Fibroblast of skin of left quadriceps (primary cell): ENCODE results near the gene KRCC1.

Source experiments
- DNase-seq, 2 experiments: peaks; one replicate each; pipeline ENCODE4 v3.0.0-alpha.2; 2013; ENCODE audit warnings: low read depth in 2 of 2

KRCC1 gene

DNA sequence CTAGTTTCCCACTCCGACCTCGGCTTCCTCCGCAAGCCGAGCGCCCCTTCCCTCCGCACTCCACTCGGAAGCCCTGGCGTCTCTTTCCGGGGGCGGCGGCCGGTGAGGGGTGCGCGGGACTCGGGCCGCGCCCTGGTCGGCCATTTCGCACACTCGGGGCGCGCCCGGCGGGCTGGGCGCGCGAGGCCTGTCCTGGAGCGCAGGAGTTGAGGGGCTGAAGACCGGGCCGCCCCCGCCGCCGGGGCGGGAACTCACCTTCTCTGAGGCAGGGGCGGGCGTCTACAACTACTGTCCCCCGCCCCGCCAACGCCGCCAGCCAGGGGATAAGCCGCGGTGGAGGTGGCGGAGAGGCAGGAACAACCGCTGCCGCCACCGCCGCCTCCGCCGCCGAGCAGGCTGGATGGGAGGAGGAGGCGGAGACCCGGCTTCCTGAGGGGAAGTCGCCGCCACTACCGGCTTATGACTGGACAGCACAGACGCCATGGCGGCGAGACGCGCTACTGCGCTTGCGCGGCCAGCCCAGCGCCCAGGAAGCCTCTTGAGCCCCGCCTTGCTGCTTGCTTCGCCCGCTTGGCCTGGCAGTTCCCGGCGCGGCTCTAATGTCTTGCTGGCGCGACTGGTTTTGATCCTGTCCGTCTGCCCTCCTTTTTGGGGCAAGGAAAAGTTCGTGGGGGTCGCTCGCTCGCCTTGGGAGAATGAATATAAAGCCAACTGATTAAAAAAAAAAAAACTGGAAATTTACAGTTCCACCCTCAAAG is at the start of gene KRCC1:
Gene KRCC1 (minus strand): TSS at position 413 of the 758 bp plus-strand sequence. CDS start 27,220 bp downstream, outside the sequence.
- DNase-seq = peak; percentile 88 to 89

DNA sequence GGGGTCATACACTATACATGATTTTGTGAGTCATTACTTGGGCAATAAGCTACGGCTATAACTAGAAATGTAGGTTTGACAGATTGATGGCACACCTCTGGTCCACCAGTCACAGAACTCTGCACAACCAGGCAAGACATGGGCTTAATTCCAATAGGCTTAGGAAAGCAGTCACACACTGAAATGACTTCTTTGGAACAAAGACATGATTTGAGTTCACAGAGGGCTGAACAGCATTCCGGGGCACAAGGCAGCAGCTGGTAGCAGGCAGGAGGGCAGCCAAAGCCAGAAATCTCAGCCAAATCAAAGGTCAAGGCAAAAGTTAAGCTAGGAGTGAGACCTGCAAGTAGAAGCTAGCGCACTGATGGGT is 44.9 kb upstream of the KRCC1 start:
- DNase-seq = no peak

DNA sequence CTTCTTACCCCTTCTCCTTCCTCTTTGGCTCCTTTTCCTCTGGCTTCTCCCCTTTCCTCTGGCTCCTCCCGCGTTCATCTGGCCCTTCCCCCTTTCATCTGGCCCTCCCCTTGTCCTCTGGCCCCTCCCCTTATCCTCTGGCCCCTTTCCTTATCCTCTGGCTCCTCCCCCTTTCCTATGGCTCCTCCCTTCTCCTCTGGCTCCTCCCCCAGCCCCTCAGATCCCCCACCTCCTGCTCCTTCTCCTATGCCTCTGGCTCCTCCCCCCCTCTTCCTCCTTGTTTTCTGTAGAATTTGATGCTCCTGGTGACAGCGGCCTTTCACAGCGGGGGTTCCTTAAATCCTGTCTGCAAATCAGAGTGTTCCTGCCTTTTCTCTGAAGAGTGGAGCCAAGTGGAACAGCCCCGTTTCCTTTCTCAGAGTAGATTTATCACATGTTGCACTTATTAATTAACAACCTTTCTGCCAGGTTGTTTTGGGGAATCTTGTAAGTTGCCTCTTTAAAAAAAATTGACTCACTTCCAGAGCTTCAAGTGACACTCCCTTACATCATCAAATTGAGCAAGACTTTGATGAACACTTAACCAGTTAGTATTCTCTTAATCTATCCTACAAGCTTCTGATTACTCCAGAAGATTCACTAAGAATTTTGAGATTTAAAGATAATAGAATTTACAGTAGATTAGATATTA is 44.4 kb upstream of the KRCC1 start:
- DNase-seq = peak in 1 of 2 experiments; percentile 6

DNA sequence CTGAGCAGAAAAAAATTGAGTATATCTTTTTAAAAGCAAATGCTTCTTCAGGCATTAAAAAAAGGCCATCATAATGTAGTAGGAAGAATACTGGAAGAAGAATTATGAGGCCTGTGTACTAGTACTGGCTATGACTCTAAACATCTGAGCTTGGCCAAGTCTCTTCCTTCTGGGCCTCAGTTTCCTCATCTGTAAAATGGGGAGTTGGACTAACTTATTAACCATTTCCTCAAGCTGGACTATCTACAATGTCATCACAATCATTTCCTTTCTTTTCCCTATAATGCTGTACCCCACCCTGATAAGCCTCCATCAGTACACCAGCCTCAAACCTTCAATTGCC is 42.9 kb upstream of the KRCC1 start:
- no peak for DNase-seq

DNA sequence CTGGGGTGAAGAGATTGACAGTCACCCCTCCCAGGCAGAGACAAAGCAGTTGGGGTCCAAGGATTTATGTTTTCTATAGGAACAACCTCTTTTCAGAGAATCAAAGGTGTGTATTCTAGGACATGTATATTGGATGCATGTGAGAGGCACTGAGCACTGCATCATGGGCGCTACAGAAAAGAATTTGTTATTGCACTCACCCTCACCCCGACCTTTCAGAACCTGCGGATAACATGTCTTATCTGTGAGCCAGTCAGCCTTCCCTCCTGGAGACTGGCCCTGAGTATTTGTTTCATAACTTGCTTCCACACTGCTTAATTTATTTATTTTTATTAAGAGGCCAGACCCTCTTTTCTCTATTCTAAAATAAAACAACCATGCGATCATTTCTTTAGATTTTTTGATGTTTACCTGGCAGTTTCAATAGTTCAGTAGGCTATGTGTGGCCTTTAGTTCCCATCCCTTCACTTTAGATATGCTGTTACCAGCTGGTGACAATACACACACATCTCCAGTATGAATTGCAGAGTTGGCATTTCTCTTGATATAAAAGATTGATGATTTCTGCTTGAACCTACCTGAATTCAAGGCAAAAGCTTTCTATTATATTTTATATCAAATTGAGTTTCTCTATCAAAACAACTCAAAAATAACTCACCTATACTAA is 42.4 kb upstream of the KRCC1 start:
- DNase-seq = no peak

GRCh38 chr2:88097192-88097591 is 41.6 kb upstream of the KRCC1 start:
- no peak for DNase-seq

- no peak for DNase-seq
Observed at GRCh38 chr2:88096708-88097107, 41.1 kb upstream of the KRCC1 start.

DNA sequence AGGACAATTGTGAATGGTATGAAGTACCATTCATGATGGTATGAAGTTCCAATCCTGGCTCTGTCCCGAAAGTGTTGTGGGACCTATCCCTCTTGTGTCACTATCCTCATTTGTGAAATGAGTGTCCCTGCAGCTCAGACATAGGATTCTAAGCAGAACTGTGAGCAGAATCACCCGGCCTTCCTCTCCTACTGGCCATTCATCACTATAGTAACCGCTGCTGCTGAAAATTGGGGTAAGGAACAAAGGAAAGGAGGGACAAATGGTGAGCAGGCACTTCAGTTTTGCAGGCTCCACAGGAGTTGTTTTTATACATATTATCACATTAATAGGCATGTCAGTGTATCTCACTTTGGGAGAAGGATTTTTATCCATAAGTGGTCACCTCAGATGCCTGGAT is 39.4 kb upstream of the KRCC1 start:
- DNase-seq = no peak

- DNase-seq = no peak
Observed at GRCh38 chr2:88092773-88093172, 37.2 kb upstream of the KRCC1 start.

- DNase-seq = no peak
Observed at GRCh38 chr2:88091943-88092342, 36.4 kb upstream of the KRCC1 start.

GRCh38 chr2:88090446-88091283 is 35.1 kb upstream of the KRCC1 start:
- no peak for DNase-seq

- no peak for DNase-seq
Observed at GRCh38 chr2:88088999-88089398, 33.4 kb upstream of the KRCC1 start.

GRCh38 chr2:88087763-88088162 is 32.2 kb upstream of the KRCC1 start:
- no peak for DNase-seq

DNA sequence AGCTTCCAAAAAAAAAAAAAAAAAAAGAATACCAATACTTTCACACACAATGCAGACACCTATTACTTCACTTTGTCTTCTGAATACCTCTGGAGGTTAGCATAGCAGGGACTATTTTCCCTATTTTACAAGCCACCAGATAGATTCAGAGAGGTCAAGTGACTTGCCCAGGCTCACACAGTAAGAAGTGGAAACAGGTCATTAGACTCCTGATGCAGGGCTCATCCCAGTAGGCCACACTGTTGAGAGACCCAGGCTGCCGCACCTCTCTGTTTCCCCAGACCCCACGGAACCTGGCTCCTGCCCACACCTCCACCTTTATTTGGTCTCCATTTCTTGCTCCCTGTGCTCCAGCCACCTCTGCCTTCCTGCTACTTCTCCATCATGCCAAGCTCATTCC is 31.5 kb upstream of the KRCC1 start:
- no peak for DNase-seq

DNA sequence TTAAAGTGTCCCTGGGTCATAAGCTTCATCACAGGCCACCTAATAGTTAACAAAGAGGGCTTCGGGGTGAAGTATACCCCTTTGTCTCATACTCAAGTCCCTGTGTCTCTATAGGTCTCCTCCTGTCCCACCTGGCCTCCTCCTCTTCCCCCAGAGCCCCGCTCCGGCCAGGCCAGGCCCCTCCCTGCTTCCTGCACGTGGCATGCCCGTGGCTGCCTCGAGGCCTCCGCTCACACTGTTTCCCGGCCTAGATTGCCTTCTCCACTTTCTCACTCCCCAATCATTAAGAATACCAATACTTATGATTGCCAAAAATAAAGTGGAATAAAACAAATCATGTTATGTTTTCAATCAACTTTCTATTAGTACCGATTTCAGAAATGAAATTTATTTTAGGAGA is 30.8 kb upstream of the KRCC1 start:
- DNase-seq = no peak

DNA sequence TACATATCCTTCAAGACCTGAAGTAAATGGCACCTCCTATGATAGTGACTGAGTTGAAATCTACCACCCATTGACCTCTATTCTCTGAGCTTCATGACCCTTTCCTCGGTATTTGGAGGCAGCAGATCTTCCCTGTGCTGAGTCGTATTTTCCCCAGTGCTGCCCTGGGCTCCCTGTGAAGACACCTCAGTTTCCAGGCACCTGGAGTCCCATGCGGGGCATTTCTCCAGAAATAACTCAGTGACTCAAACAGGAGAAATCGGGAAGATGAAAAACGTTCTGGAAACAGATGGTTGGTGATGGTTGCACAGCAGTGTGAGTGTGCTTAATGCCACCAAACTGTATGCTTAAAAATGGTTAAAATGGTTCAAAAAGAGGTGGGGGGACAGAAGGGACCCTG is 30.0 kb upstream of the KRCC1 start:
- no peak for DNase-seq

- no peak for DNase-seq
Observed at GRCh38 chr2:88085099-88085498, 29.5 kb upstream of the KRCC1 start.

DNA sequence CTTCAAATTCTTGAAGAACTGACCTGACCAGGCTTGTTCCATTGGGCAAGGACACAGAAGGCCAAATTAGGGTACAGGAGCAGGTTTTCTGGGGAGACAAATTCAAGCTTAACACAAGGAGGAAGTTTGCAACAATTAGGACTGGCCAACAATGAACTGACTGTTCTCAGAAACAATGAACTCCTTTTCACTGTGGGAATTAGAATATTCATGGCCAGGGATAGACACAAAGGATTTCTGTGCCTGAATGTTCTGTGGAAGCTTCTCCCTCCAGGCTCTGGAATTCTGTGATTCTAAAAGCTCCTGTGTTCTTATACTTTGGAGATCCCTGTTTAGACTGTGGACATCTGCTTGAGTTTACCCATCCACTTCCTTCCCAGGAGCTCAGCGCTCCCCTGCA is 27.2 kb upstream of the KRCC1 start:
- no peak for DNase-seq

- DNase-seq = no peak
Observed at GRCh38 chr2:88081924-88082608, 26.5 kb upstream of the KRCC1 start.

DNA sequence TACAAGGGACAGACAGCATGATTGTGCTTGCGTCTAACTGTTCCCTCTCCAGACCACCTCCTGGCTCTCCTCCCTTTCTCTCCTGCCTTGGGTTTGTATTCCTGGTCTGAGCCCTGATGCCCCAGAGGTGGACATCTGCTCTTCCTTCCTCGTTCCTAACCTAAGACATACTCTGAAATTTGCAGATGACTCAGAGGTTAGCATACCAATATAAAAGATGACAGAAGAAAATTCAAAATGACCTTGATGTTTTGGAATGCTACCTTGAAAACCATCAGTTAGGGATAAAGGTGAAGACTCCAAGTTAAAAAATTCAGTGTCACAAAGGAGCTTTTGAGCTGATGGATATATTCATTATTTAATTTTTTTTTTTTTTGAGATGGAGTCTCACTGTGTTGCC is 25.0 kb upstream of the KRCC1 start:
- DNase-seq = no peak

DNA sequence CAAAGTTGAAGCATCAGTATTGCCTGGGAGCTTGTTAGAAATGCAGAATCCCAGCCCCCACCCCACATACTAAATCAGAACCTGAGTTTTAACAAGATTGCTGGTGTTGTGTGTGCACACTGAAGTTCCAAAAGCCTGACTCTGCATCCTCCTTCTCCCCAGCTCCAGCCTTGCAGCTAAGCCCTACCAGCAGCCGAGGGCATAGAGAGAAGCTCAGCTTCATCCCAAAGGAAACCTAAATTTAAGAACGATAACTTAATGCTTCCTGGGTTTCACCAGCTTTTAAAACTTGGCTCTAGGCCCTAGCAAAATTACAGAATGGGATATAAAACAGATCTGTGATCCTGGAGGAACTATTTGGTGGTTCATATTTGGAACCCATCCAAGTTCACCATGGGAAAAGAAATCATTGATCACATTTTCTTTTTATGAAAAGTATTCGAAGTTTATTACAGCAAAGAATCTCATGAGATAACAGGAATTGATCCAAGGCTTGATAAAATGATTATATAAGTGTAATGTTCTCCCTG is 23.1 kb upstream of the KRCC1 start:
- DNase-seq = no peak
